Adrenal gland (tissue), 5 donors: ENCODE results near the gene LRRC4C.

Experiments
- CTCF ChIP-seq, 6 experiments: fragments of 450-650 bp in 4 of 6; fragments of 200-600 bp in 2 of 6; sonication (generic) in 1 of 6; IDR thresholded peaks; 1 replicate in 5 of 6; 2 replicates in 1 of 6; pipeline versions ENCODE4 v1.5.1 to v1.8.0; 2016 to 2021; ENCODE audit warnings: antibody characterized with exemption in 6 of 6, mild to moderate bottlenecking in 2 of 6, moderate library complexity in 1 of 6
- POLR2A ChIP-seq, 2 donors: fragments of 450-650 bp; IDR thresholded peaks; one replicate each; pipeline ENCODE4 v1.6.1; 2017; ENCODE audit warnings: antibody characterized with exemption in 2 of 2, mild to moderate bottlenecking in 2 of 2, moderate library complexity in 1 of 2
- donor health status: DM: no; HTN: no; CAD: no.

GRCh38 chr11:40338739-40339138 lies 1120.7 kb downstream of the LRRC4C start:
- TF ChIP-seq CTCF (IDR thresholded peaks at IDR 0.05): no peak
- no peak for TF ChIP-seq POLR2A (IDR thresholded peaks at IDR 0.05)
